ENCODE results near the gene SEPTIN1.

Gene SEPTIN1

DNA sequence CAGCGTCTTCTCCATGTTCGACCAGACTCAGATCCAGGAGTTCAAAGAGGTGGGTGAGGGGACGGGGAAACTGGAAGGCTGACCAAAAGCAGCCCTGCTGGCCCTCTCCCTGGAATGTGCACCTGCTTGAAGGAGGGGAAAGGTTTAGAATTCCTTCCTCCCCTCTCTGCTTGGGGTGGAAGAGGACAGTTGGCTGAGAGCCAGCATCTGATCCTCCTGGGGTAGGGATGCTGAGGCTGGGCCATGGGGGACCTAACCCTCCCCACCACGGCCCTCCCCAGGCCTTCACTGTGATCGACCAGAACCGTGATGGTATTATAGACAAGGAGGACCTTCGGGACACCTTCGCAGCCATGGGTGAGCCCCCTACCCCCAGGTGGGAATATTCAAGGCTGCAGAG, 6.5 kb downstream of the SEPTIN1 start:
- DNase-seq: no peak

DNA sequence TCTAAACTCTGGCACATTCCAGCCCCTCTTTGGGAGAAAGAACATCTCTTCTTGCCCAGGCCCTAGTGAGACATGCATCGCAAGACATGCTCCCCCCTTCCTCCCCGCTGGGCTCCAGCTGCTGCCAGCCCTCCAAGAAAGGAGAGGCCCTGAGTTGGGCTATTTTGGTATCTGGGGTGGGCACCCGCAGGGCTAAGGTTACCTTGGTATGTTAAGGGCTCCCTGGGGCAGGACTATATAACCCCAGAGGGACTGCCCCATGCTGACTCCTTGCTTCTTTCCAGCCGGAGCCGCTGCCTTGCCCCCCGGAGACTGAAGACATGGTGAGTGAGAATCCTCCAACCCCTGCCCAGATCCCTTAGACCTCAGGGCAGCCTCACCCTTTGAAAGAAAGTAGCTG, 7.8 kb downstream of the SEPTIN1 start, which contains the start of gene MYL11:
TSS of gene MYL11 (plus strand) at position 265 of the 400 bp plus-strand sequence. CDS start at position 321, 56 bp downstream.
- DNase-seq: no peak

DNA sequence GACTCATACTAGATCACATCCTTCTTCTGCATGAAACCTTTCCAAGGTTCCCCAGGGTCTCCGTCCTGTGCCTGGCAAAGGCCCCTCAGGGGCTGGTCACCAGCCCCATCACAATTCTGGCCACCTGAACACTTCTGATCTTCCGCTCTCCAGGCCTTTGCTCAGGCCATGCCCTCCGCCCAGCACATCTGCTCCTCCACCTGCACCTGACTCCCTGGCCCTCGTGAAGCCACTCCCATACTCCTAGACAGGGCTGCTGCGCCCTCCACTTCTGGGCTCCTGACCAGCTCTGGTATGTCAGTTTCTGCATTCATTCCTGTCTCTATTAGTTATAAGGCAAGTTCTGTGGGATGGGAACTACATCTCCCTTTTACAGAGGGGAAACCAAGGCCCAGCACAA, 9.6 kb downstream of the SEPTIN1 start:
- no peak for DNase-seq

DNA sequence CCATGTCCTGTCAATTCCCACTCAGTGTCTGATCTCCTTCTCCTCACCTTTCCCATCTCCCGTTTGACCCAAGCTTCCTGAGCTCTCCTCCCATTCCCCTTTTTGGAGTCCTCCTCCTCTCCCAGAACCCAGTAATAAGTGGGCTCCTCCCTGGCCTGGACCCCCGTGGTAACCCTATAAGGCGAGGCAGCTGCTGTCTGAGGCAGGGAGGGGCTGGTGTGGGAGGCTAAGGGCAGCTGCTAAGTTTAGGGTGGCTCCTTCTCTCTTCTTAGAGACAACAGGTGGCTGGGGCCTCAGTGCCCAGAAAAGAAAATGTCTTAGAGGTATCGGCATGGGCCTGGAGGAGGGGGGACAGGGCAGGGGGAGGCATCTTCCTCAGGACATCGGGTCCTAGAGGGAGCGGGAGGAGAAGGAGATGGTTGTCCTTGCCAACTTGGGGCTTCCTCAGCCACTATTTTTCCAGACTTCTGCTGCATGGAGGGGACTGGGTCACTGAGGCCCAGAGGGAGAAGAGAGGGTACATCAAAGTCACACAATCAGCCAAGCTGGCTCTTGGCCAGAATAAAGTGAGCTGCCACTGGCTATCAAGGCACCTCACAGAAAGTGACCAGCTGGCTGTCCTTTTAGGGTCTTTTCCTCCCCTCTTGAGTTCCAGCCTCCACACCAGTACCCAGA, 10.2 kb downstream of the SEPTIN1 start:
- no peak for DNase-seq

DNA sequence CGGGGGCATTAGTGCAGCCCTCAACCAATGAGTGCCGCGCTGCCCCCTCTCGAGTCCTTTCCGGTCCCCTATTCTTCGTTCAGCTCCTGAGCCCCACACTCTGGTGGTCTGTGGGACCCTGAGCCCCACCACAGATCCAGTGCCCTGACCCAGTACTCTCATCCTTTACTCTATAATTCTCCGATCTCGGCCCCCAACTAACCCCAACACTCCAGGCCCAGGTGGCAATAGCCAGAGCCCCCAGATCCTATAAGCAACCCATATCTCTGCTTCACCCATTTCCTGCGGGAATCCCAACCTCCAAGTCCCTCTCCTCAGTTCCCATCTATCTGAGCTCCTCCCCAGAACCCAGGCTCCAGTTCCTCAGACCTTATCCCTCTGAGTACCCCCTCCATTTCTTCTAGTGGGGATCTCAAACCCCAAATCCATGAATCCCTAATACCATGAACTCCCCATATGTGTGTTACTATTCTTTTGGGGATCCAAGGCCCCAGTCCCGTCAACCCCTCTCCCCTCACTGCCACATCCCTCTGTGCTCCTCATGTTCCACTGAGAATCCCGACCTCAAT, 11.0 kb downstream of the SEPTIN1 start:
- no peak for DNase-seq

DNA sequence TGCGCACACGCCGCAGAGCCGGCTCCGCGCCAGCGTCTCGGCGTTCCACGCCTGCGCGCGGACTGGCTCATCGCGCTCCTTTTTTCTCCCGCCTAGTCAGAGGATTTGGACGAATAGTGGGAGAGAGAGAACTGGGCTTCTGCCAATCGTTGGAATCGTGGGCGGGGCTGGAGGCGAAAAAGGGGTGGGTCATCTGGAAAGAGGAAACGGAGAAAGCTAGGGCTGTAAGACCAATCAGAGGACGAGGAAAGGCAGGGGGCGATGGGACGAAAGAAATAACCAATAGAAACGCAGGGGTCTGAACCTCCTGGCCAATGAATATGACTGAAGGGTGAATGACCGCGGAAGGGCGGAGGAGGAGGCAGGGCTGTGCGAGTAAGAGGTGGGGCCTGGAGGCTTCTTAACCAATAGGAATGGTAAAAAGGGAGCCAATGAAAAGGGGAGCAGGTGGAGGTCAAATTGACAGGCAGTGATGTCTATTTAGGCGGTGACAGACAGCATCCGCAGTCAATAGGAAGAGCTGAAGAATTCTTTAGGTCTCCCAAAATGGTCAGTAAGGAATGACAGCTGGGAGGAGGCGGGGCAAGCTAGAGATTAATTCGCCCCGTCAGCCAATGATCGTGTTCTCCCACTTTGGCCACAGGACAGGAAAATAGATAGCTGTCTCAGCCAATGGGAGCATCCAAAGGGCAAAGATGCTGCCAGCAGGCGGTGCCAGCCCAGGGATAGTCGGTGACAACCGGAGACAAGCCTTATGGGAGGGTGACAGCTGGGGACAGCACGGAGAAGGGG, 11.7 kb downstream of the SEPTIN1 start, which contains the start of gene TBC1D10B:
TSS of gene TBC1D10B (minus strand) at position 39 of the 792 bp plus-strand sequence. CDS start 311 bp downstream, outside the sequence.
- peak; percentile 100 for DNase-seq

DNA sequence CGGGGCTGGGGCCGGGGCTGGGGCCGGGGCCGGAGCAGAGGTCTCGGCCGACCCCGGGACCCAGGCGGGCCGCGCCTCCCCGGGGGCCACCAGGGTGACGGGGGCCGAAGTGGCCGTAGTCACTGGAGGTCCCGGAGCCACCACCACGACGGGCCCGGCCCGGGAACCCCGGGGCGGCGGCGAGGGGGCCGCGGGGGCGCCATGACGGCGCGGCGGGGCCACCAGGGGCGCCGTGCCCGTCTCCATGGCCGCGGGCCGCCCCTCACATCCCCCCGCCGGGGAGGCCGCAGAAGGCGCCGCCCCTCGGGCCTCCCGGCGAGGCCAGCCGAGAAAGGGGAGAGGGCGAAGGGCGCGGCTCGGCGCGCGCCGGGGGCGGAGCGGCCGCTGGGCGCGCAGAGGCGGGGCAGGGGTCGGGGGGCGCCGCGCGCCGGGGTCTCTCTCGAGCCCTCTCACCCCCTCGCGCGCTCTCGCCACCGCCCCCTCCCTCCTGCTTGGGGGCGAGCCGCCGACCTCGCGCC, 12.4 kb downstream of the SEPTIN1 start:
- DNase-seq: no peak

DNA sequence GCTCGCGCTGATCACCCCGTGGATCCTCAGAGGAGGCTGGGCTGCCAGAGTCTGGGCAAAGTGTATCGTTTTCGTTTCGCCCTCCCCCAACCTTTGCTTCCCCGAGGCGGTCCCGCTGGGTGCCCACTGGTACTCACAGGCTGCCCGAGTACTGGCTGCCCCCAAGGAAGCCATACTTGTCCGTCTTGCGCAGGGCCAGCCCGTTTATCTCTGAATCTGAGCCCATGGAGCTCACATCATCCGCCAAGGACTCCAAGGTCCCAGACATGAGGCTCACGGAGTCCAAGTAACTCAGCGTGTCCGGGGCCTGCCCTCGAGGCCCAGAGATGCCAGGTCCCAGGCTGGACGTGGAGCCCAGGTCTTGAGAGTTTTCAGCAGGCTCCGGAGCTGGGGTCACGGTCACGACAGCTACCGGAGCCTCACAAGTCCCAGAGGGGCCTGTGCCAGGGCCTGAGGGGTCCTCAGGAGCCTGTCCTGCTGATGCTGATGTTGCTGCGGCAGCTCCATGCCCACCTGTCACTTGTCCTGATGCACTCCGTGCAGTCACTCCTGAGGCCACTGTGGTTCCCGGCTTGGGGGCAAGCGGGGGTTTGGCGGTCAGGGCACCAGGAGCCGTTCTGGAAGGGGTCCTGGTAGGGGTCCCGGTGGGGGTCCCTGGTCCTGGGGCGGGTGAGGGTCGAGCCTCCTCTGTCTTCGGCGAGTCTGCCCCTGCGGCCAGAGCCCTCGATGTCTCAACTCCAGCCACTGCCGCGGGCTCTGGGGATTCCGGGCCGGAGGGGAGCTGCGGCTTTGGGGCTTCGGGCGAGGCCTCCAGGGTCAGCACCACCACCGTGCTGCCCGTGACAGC, 13.0 kb downstream of the SEPTIN1 start:
- DNase-seq: no peak

DNA sequence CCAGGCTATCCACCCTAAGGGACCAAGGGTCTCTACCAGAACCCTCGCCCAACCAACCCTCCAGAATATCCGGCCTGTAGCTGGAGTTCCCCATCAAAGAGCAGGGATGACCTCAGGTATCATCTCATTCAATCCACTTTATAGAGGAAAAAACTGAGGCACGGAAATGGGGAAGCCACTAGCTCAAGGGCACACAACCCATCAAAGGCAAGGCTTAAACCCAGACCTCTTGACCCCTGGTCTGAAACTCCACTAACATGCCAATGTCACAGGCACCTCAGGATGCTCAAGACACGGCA, 13.6 kb downstream of the SEPTIN1 start:
- no peak for DNase-seq

DNA sequence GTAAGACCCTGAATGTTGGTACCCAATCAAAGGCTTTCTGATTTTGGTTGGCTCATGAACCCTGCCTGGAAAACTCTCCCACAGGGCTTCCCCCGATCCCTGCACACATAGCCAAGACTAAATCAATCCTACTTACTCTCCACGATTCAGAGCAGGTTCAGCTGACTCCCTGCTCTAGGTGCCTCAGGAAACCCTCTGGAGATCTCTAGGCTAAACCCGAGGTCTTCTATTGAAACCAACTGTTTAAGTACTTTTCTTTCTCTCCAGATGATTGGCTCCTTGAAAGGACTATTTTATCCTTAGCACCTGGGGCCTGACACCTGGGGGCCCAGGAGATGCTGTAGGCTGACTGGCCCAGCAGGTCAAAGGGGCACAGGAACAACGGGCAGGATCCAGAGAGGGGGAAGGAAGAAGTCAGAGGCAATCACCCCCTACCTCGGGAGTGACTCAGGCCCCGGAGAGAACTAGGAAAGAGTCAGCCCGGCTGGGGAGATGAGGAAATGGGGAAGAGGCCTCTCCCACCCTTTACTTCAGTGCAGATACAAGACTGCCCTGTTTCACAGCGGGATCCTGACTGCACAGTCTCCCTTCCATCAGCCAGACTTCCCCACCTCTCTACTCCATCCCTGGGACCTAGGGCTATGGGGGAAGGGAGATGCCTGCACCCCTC, 14.1 kb downstream of the SEPTIN1 start:
- peak; percentile 54 for DNase-seq

DNA sequence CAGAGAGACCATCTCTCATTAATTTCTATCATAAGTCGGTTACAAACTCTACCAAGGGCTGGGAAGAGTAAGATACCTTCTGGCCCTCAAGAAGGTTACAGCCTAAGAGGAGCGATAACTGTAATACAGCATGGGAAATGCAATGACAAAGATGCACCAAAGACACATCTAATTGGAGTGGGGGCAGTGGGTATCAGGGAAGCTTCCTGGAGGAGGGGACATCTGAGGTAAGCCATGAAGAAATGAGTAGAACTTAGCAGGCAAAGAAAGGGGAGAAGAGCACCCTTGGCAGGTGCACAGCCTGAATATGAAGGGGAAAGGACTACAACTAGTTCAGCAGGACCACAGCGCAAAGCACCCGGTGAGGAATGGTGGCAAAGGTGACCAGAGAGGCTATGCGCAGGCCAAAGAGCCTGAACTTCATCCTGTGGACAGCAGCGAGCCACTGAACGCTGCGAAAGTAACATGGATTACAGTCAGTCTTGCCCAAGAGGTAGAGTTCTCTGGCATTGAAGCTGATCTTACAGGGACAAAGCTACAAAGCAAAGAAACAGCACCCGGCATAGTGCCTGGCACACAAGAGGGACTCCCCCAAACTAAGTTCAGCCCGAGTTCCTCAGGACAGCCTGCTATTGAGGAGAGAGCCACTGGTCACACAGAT, 14.9 kb downstream of the SEPTIN1 start:
- no peak for DNase-seq

DNA sequence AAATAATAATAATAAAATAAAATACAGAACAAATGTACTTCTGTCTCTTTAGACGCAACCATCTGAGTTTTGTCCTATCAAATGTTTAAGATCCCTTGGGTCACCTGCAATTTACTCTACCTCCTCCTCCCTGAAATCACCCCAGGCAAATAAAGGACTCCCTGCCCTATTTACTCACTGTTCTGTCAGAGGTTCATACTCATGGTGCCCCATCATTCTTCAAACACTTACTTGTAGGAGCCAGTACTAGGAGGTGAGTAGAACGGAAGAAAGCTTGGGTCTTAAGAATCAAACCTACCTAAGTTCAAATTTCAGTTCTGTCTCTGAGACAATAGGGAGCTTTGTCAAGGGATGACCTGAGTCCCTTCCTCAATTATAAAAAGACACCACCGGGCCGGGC, 15.8 kb downstream of the SEPTIN1 start:
- DNase-seq: no peak

DNA sequence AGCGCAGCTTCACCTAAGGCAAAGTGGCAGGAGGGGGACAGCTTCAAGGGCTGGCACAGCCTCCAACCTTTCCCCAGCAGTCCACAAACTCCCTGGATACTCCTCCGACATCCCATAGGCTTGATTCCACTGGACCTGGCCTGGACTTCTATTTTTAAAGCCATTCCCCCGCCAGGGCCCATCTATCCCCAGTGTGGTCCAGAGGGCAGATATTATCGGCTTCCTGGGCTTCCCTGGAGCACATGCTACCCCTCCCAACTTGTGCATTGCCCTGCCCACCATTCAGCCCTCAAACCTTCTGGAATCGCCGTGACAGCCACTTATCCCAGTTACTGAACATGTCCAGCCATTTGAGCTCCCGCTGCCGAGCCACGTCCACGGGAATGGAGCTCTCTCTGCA, 17.2 kb downstream of the SEPTIN1 start:
- DNase-seq: no peak

DNA sequence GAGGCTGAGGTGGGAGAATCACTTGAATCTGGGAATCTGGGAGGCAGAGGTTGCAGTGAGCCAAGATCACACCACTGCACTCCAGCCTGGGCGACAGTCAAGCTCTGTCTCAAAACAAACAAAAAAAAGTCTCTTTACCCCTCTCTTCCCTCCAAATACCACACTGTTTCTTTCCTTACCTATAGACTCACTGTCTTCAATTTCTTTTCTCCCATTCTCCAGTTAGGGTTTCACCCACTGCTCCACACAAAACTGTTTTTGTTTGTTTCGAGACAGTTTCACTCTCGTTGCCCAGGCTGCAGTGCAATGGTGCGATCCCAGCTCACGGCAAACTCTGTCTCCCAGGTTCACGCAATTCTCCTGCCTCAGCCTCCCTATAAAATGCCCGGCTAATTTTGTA, 21.2 kb downstream of the SEPTIN1 start:
- DNase-seq: no peak

DNA sequence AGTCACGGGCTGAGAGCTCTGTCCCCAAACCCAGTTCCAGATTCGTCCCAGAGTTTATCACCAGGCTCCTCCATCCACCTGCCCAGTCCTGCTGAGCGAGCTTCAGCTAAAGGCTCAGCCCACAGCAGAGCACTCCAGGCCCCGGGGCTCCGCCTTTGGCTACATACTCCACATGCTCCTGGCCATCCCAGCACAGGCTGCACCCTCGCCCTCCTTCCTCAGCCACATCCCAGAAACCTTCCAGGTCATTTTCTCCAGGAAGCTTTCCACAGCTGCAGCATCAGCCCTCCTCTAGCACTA, 22.5 kb downstream of the SEPTIN1 start:
- DNase-seq: no peak

DNA sequence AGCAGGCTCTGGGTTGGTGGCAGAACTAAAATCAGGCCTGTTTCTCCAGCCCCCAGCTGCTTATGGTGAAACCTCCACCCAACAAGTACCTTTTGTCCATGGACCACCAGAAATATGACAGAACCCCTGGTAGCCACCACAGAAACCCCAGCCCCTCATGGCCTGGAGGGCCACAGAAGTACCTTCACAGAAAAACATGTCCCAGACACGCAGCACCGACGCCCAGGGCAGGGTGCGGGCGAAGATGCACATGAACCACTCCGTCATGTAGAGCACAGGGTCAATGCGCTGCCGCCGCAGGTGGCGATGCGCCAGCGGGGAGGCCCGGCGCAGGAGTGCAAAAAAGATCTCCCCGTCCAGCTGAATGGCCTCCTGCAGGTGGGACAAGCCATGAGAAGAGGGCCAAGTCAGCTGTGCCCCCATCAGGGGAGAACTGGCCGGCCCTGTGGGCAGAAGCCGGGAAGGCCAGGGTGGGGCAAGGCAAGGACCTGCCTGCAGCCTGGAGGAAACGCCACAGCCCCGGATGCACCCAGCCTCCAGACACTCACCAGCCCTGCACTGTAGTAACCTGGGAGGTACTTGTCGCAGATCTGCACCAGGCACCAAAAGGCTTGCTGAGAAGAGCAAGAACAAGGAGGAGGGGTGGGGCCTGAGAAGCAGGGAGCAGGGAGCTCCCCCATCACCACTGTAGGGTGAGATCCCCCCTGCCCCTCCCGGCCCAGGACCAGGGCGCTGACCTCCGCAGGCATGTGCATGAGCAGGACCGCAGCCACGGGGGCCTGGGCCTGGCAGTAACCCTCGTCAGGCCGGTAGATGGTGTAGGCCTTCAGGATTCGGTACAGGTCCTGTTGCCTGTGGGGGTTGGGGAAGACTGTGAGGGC, 23.1 kb downstream of the SEPTIN1 start:
- DNase-seq: no peak

DNA sequence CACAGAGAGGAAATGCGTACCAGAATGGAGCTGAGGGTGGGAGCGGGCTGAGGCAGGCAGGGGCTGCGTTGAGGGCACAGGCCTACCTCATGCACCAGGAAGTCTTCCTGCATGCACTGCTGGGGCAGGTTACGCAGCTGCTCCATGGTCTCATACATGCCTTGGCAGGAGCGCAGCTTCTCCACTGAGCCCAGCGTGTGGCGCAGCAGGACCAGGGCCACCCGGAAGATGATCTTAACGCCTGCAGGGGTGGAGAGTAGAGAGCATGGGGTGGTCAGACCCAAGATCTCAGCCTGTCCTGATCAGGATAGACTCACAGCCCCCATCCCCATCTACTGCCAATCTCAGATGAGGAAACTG, 23.8 kb downstream of the SEPTIN1 start:
- no peak for DNase-seq

DNA sequence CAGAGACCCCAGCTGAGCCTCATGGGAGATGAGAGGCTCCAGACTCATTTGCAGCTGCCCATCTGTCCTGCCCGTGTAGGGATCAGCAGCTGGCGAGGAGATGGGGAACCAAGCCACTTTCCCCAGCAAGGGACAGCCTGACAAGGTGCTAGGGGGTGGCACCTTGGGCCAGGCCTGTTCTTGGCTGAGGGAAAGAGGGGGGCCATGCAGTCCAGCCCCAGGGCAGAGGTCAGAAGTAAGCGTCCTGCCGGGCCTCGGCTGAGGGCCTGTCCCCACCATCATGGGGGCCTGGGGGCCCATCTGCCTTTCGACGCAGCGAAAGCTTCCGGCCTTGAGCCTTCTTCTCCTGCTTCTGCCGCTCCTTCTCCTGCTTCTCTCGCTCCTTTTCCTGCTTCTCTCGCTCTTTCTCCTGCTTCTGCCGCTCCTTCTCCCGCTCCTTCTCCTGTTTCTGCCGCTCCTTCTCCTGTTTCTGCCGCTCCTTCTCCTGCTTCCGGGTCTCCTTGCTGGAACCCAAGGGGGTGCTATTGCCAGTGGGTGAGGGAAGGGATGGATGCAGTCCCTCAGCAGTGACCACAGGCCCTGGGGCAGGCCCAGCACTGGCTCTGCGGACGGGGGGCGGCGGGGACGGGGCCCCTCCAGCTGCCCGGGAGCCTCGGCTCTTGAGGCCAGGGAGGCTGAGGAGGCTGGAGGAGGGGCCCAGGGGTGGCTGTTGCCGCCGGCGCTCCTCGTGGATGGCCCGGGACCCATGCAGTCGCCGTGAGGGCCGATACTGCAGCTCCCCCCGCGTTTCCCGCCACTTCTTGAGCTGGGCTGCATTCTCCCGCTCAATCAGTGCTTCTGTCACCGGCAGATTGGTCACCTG, 24.4 kb downstream of the SEPTIN1 start:
- DNase-seq: no peak

DNA sequence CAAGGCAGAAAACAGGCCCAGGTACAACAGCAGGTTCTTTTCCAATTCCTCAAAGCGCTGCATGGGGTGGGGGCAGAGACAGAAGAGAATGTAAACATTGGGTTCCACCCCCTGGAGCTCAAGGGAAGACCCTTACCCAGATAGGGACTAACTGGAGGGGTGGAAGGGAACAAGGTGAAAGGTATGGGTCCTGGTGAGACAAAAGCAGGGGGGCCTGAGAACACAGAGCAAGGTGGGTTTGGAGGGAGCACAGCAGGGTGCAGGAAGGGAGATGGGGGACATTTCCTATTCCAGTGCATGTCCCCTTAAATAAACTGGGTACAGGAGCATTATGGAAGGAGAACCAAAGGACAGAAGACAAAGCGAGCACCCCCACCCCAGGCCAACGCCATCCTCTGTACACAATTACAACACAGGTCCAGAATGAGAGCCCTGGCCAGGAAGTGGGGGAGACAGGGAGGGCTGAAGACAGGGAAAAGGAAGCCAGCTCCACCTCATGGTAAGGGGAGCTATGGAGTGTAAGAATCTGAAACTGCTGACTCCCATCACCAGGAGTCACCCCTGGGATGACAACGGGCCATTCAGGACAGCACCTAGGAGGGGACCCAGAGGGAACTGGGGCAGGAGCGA, 25.2 kb downstream of the SEPTIN1 start:
- DNase-seq: no peak

Data from CD4-positive, alpha-beta T cell treated with Interleukin-15 for 1 hour (primary cell).